Prostate gland (tissue), 2 donors: Measurements from ENCODE around the gene TACC2.

ENCODE experiments used
- CTCF ChIP-seq, 4 experiments: fragments of 200-600 bp in 2 of 4; fragments of 450-650 bp in 2 of 4; sonication (generic) in 2 of 4; IDR thresholded peaks; 1 replicate in 3 of 4; 2 replicates in 1 of 4; pipeline ENCODE4 v1.5.1; 2016 to 2019; ENCODE audit warnings: antibody characterized with exemption in 4 of 4, mild to moderate bottlenecking in 2 of 4, moderate library complexity in 2 of 4
- POLR2A ChIP-seq: fragments of 450-650 bp; IDR thresholded peaks from one replicate; pipeline ENCODE4 v1.6.1; 2016; ENCODE audit warnings: antibody characterized with exemption, mild to moderate bottlenecking

- TF ChIP-seq CTCF (IDR thresholded peaks at IDR 0.05) (no peak), POLR2A (no peak)
These were observed 163.6 kb downstream of the TACC2 start for GRCh38 chr10:122152544-122152943.
